Fibroblast of lung (primary cell): ENCODE results near the gene MACROD2.

Source experiments
- CTCF ChIP-seq, 2 donors: IDR thresholded peaks in 1 of 2; conservative IDR thresholded peaks in 1 of 2; 1 replicate in 1 of 2; 2 replicates in 1 of 2; pipeline ENCODE4 v1.5.1; 2011 to 2012; ENCODE audit warnings: low read length in 2 of 2, control low read depth in 1 of 2, inconsistent platforms in 1 of 2, low read depth in 1 of 2, mild to moderate bottlenecking in 1 of 2
- EZH2 ChIP-seq: IDR thresholded peaks from 2 replicates; pipeline ENCODE4 v1.5.1; 2012; ENCODE audit warnings: low read length, control low read depth, mild to moderate bottlenecking; ENCODE audit errors: missing control alignments

DNA sequence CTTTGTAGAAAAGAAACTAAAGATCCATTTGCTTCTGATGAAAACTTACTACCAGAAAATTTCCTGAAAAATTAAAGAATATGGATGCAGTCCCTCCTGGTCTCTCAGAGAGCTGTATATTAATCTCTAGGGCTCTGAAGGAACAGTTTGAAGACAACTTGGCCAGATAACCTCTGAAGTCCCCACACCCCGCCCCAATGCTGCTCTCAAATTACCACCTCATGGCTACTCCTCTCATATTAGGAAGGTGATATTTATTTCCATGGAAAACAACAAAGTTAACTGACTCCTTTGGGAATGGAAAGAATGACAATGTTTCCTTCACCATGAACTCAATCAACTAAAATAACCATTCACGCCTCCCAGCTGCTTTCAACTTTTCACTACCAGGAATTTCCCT is 750.5 kb downstream of the MACROD2 start:
- TF ChIP-seq CTCF (conservative IDR thresholded peaks at IDR 0.05 in 1 of 2, IDR thresholded peaks at IDR 0.05 in 1 of 2; ENCODE audit: low read depth in 1 of 2, low read length in 2 of 2) (no peak), EZH2 (no peak)
